ENCODE data around the gene TXNDC17.

Gene TXNDC17

DNA sequence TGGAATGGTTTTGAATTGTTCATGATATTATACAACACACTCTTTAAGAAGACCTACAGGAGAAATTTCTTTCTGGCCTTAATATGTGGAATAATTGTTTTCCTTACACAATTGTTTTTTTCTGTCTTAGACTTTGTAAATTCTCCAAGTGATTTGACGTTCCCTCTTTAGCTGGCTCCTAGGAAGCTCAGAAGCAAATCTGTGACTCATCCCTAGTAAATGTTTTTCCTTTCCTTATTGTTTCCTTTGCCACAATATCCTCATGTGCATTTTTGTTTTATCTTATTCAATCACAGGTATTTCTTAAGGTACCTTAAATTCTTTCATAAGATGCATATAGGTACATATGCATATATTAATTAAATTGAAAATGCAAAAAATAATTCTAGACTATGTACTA, 13.8 kb upstream of the TXNDC17 start:
- H3K36me3 ChIP-seq = peaks cover 52% of the 10 kb centered on the region
- H3K4me1 ChIP-seq (ENCODE audit: control insufficient read depth in 1 of 2, insufficient read depth in 1 of 2, low read depth in 1 of 2, low read length in 1 of 2) = no peaks in the 10 kb centered on the region
- no peak overlapping the region for H3K27ac ChIP-seq
- no peaks in the 10 kb centered on the region for H3K27me3 ChIP-seq
- H3K4me3 ChIP-seq (ENCODE audit: low read depth in 1 of 2, low read length in 1 of 2) = no peak overlapping the region
- no peaks in the 10 kb centered on the region for H3K9me3 ChIP-seq
- TF ChIP-seq, protein P1, sequence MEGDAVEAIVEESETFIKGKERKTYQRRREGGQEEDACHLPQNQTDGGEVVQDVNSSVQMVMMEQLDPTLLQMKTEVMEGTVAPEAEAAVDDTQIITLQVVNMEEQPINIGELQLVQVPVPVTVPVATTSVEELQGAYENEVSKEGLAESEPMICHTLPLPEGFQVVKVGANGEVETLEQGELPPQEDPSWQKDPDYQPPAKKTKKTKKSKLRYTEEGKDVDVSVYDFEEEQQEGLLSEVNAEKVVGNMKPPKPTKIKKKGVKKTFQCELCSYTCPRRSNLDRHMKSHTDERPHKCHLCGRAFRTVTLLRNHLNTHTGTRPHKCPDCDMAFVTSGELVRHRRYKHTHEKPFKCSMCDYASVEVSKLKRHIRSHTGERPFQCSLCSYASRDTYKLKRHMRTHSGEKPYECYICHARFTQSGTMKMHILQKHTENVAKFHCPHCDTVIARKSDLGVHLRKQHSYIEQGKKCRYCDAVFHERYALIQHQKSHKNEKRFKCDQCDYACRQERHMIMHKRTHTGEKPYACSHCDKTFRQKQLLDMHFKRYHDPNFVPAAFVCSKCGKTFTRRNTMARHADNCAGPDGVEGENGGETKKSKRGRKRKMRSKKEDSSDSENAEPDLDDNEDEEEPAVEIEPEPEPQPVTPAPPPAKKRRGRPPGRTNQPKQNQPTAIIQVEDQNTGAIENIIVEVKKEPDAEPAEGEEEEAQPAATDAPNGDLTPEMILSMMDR (IDR thresholded peaks at IDR 0.05) = no peak

DNA sequence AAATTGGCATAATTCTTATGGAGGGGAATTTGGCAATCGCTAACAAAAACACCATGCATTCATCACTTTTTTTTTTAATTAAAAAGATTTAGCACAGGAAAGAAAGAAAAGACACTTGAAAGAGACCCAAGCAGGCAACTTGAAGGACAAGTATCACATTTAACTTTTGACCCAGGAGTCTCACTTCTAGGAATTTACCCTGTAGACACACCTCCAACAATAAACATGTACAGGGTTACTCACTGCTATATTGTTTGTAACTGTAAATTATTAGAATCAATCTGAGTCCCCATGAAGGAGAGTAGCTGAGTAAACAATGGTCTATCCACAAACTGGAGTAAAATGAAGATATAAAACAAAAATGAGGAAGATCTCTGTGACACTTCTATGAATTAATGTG, 10.5 kb upstream of the TXNDC17 start:
- H3K36me3 ChIP-seq = peaks cover 52% of the 10 kb centered on the region

DNA sequence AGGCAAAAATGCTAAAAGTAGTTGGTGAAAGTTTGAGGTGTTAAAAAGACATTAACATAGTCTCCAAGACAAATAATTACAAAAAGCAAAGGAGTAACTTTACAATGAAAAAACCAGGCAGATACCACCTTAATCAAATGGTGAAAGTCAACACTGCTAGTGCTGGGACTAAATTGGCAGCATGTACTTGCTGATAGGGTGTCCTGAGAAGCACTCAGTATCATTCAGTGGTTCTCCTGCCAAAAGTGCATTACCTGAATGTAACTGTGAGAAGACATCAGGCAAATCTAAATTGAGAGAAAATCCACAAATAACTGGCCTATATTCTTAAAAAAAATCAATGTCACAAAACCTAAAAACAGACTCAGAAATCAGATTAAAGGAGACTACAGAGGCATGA, 8.3 kb upstream of the TXNDC17 start:
- no peaks in the 10 kb centered on the region for H3K27me3 ChIP-seq
- H3K9me3 ChIP-seq = no peaks in the 10 kb centered on the region
- H3K27ac ChIP-seq = no peak overlapping the region
- H3K36me3 ChIP-seq = peaks cover 45% of the 10 kb centered on the region
- H3K4me1 ChIP-seq (ENCODE audit: control insufficient read depth in 1 of 2, insufficient read depth in 1 of 2, low read depth in 1 of 2, low read length in 1 of 2) = no peaks in the 10 kb centered on the region
- no peak overlapping the region for H3K4me3 ChIP-seq (ENCODE audit: low read depth in 1 of 2, low read length in 1 of 2)
- TF ChIP-seq, protein P1 (IDR thresholded peaks at IDR 0.05) = no peak

More for the DNA sequence above, 10.5 kb upstream of the TXNDC17 start:
- H3K27me3 ChIP-seq = no peaks in the 10 kb centered on the region
- no peaks in the 10 kb centered on the region for H3K4me1 ChIP-seq (ENCODE audit: control insufficient read depth in 1 of 2, insufficient read depth in 1 of 2, low read depth in 1 of 2, low read length in 1 of 2)
- no peak overlapping the region for H3K4me3 ChIP-seq (ENCODE audit: low read depth in 1 of 2, low read length in 1 of 2)
- no peaks in the 10 kb centered on the region for H3K9me3 ChIP-seq
- TF ChIP-seq, protein P1 (IDR thresholded peaks at IDR 0.05) = no peak
- no peak overlapping the region for H3K27ac ChIP-seq

DNA sequence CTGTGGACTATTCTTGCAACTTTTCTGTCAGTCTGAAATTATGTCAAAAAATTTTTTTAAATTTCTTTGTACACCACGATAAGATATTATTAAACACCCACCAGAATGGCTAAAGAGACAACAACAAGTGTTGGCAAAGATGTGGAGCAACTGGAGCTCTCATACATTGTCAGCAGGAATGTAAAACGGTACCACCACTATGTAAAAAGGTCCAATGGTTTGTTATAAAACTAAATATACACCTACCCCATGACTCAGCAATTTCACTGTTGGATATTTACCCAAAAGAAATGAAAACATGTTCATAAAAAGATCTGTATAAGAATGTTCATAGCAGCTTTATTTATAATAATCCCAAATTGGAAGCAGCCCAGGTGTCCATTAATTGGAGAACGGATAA, 7.6 kb upstream of the TXNDC17 start:
- Histone ChIP-seq H3K27me3 (no peaks in the 10 kb centered on the region), H3K36me3 (peaks cover 37% of the 10 kb centered on the region), H3K27ac (no peak overlapping the region), H3K4me3 (ENCODE audit: low read depth in 1 of 2, low read length in 1 of 2) (no peak overlapping the region), H3K4me1 (ENCODE audit: control insufficient read depth in 1 of 2, insufficient read depth in 1 of 2, low read depth in 1 of 2, low read length in 1 of 2) (no peaks in the 10 kb centered on the region), H3K9me3 (no peaks in the 10 kb centered on the region)
- TF ChIP-seq, protein P1 (IDR thresholded peaks at IDR 0.05) = no peak

DNA sequence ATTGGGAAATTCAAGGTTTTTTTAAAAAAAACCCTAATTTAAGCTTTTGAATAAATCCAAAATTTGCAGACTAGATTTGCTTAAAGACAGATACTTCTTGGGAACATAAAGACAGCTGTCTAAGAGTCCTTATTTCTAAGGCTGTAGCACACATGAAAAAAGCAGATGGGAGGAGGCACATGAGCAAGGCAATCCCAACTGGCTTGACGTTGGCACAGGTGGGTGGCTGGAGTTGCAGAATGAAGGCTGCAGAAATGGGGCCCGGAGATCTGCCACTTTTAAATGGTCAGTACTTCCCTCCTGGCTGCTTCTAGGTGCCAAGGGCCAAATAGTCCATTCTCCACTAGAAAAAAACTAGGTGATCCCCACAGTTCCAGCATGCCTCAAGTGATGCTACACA, 4.8 kb upstream of the TXNDC17 start:
- Histone ChIP-seq H3K36me3 (peaks cover 32% of the 10 kb centered on the region), H3K27ac (no peak overlapping the region), H3K27me3 (no peaks in the 10 kb centered on the region), H3K4me3 (ENCODE audit: low read depth in 1 of 2, low read length in 1 of 2) (no peak overlapping the region), H3K9me3 (no peaks in the 10 kb centered on the region), H3K4me1 (ENCODE audit: control insufficient read depth in 1 of 2, insufficient read depth in 1 of 2, low read depth in 1 of 2, low read length in 1 of 2) (peaks cover 14 to 15% of the 10 kb centered on the region in 2 experiments)
- TF ChIP-seq, protein P1 (IDR thresholded peaks at IDR 0.05) = no peak
